EL (cell line): ENCODE data around the gene AHI1.
A peak's percentile ranks its signal among the peaks of the same experiment; 100 is the strongest.
"Not testable (repeated sequence)": the region's sequence is repeated elsewhere in the genome, so short reads cannot be mapped to it uniquely, and the experiment has no call there.

Source experiments
- DNase-seq: peaks from one replicate; pipeline ENCODE4 v3.0.0-alpha.2; 2016

Gene AHI1

GRCh38 chr6:135383766-135384165, 113.8 kb downstream of the AHI1 start:
- no peak for DNase-seq

DNA sequence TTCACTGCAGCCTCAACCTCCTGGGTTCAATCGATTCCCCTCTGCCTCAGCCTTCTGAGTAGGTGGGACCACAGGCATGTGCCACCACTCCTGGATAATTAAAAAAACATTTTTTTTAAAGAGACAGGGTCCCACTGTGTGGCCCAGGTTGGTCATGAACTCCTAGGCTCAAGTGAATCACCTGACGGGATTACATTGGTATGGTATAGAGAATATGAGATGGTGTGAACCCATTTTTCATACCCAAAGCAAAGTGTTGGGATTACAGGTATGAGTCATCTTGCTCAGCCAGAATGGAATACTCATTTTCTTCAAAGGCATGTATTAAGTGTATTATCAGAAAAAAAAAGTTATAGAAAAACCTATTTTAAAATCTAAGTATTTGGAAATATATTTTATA, 114.2 kb downstream of the AHI1 start:
- no peak for DNase-seq

GRCh38 chr6:135382182-135382628, 115.3 kb downstream of the AHI1 start:
- DNase-seq: no peak

DNA sequence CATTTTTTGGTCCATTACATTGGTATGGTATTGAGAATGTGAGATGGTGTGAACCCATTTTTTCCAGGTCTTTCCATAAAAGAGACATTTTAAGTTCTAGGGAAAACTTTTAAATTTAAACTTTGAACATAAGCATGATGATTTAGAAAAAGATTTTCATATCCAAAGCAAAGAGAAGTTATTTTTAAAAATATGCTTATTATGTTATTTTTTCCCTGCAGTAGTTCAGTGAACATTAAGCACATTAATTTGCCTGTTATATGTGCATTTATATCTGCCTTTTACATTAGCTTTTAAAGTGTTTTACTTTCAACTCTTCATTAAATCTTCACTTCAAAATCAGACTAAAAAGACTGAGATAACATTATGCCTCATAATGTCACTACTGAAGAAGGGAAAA, 116.7 kb downstream of the AHI1 start:
- DNase-seq: no peak

DNA sequence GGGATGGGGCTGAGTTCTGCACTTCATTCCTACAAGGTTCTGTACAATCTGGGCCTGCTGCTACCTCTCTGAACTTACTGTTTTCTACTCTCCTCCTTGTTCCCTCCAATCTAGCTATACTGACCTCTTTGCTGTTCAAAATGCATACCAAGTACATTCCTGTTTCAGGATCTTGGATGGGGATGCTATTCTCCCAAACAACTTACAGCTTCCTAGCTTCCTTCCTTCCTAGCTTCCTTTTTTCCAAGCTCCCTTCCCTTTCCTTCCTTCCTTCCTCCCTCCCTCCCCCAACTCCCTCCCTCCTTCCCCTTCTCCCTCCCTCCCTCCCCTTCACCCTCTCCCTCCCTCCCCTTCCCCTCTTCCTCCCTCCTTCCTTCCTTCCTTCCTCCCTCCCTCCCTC, 117.9 kb downstream of the AHI1 start:
- DNase-seq: no peak

GRCh38 chr6:135372758-135373157, 124.8 kb downstream of the AHI1 start:
- peak; percentile 48 for DNase-seq

DNA sequence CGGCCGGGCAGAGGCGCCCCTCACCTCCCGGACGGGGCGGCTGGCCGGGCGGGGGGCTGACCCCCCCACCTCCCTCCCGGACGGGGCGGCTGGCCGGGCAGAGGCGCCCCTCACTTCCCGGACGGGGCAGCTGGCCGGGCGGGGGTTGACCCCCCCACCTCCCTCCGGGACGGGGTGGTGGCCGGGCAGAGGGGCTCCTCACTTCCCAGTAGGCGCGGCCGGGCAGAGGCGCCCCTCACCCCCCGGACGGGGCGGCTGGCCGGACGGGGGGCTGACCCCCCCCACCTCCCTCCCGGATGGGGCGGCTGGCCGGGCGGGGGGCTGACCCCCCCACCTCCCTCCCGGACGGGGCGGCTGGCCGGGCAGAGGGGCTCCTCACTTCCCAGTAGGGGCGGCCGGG, 133.9 kb downstream of the AHI1 start:
- not testable (repeated sequence) for DNase-seq

GRCh38 chr6:135362124-135362523, 135.4 kb downstream of the AHI1 start:
- no peak for DNase-seq

DNA sequence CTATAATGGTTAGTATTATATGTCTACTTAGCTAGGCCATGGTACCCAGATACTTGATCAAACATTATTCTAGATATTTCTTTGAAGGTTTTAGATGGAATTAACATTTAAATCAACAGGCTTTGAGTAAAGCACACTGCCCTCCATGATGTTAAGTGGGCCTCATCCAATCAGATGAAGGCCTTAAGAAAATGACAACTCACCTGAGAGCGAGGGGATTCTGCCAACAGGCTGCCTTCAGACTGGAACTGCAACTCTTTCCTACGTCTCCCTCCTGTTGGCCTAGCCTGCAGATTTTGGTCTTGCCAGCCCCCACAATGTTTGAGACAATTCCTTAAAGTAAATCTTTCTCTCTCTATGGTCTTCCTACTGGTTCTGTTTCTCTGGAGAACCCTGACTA, 137.3 kb downstream of the AHI1 start:
- DNase-seq: no peak

DNA sequence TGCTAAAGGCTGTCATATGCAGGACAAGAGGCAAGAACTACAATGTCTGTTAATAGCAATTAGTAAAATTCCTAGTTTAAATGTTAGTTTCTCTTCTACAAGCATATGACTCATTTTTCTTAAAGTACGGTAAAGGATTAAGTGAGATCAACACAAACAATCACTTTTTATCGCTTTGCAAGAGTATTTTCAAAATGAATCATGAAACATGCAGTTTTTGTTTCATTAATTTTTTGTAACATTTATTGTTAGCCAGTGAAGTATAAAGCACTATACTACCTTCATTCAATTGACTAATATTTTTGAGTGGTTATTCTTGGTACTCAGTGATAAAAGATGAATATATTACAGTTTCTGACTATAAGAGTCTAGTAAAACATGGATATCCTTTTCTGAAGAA, 138.6 kb downstream of the AHI1 start:
- peak; percentile 56 for DNase-seq

- DNase-seq: peak; percentile 92
Measured at GRCh38 chr6:135358251-135358821, 139.2 kb downstream of the AHI1 start.

DNA sequence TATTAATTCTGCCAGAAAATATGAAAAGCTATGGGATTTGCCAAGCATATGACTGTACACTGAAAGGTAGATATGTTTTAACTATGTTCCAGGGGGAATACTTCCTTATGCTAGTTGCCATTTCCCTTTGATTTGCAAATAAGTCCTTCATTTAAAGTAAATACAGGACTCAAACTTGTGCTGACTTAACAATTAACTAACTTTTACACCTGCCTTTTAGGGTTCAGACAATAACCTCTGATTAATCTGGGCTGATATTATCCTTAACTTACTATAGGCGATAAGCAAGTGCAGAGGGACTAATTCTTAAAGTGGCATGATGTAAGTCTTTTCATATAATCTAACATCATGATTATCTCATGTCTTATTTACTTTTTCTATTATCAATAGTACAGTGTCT, 143.1 kb downstream of the AHI1 start:
- no peak for DNase-seq

DNA sequence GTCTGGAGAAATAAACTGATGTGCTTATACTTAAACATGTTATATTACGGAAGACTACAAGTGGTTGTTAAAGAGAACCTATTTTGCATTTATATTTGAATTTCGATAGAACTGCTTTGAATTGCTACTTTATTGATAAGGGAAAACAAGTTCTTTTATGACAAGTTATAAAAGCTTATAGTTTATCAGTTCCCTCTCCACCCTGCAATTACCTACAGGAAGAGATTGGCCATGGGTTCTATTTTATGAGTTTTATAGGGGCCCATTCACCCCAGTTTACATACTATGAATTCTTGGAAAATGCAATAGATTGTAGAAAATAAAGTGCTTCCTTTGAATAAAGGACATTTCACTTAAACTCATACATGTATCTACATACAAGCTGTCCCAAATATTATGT, 144.4 kb downstream of the AHI1 start:
- no peak for DNase-seq

DNA sequence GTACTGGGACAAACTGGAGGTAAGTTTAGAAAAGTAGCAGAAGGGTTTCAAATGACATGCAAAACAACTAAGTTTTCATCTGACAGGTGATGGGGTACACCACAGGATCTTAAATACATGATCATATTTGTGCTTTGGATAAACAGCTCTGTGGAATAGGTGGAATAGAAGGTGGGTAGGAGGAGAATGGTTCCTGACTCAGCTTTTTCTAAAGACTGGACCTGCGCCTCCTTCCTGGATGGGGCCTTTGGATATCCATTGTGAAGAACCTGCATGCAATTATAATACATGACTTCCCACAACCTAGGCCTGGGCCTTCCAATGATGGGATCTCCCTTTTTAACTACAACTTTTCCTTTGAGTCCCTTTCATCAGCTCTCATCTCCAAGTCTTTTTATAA, 145.9 kb downstream of the AHI1 start:
- DNase-seq: no peak

DNA sequence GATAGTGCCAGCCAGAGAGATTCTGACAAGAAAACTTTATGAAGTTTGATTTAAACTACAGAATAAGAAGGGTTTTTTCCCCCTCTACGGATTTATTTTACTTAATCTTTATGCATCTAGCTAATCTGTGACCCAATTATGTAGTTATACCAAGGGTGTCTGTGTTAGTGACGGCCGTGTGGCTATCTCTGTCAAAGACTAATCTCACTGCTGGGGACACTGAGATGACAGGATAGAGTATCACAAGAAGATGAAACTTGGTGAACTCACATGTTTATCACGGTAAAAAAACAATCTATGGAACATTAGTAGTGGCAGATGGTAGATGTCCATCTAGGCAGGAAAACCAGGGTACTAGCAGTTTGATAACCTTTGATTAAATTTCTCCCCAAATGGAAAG, 149.7 kb downstream of the AHI1 start:
- no peak for DNase-seq

DNA sequence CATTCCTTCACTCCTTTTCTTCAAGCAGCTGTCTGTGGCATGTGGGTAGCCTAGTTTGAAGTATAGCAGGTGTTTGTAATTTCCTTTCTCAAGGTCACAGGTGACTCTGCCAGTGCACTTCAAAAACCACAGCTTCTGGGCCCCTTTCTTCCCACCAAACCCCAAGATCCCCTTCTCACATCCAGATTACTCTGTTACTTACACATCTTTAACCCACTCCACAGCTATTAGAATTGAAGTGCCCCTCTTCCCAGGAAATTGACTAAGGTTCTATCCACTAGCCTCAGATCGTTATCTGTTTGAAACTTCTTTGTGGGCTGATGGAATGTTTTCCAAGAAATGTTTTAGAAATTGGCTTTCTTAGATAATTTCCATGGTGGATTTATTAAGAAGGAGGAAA, 150.8 kb downstream of the AHI1 start:
- DNase-seq: peak; percentile 73

DNA sequence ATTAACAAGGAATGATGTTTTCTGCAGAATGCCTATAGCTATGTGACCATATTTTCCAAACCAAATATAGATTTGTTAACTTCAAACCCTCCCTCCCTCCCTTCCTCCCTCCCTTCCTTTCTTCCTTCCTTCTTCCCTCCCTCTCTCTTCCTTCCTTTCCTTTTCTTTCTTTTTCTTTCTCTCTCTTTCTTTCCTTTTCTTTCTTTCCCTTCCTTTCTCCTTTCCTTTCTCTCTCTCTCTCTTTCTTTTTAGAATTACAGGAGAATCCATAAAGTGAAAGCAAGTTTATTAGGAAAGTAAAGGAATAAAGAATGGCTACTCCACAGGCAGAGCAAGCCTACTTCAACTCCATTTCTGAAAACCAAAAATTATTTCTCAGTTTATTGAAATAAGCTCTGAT, 153.0 kb downstream of the AHI1 start:
- no peak for DNase-seq

- DNase-seq: not testable (repeated sequence)
Measured at GRCh38 chr6:135339920-135340319, 157.6 kb downstream of the AHI1 start.

DNA sequence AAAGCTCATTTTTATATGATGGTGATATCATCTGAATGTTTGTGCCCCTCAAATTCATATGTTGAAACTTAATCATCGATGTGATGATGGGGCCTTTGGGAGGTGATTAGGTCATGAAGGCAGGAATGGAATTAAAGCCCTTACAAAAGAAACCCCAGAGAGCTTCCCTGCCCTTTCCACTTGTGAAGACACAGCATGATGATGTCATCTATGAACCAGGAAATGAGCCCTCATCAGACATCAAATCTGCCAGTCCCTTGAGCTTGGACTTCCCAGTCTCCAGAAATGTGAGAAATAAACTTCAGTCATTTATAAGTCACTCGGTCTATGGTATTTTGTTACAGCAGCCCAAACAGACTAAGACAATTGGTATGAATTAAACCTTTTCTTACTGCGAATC, 163.4 kb downstream of the AHI1 start:
- peak; percentile 67 for DNase-seq

DNA sequence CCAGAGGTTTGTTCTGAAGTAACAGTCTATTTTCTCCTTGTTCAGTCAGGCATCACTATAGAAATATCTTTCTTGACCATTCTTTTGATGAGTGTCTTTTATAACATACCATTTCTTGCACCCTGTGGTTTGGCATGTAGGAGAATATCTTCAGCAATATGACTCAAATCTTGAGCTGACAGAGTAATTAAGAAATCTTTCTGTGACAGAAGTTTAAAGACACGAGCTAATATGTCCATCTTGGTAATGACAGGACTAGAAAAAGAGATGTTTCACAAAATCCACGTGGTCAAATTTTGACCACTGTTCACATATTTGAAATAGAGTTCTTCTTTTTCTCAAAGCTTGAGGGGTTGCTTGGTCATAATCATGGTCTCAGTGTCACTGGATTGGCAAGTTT, 166.5 kb downstream of the AHI1 start:
- DNase-seq: peak; percentile 36

GRCh38 chr6:135329851-135330803, 167.4 kb downstream of the AHI1 start:
- no peak for DNase-seq

DNA sequence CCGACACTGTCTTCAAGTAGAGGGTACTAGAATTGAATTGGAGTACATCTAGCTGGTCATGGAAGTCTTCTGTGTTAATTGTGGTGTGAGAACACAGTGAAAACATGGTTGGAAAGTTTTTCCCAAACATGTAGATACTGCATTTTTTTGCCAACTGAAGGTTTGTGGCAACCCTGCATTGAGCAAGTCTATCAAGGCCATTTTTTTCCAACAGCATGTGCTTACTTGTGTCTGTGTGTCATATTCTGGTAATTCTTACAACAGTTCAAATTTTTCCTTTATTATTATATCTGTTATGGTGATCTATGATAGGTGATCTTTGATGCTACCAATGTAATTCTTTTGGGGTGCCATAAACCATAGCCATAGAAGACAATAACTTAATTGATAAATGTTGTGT, 169.4 kb downstream of the AHI1 start:
- DNase-seq: no peak

- no peak for DNase-seq
Measured at GRCh38 chr6:135325624-135326424, 171.7 kb downstream of the AHI1 start.

GRCh38 chr6:135324531-135324930, 173.0 kb downstream of the AHI1 start:
- no peak for DNase-seq
